ENCODE results near the gene NBEA. TPM values are rescaled to one million over a fixed set of nuclear protein-coding genes. Genes with fewer than 3 reads are reported as not detected.

NBEA gene
- total RNA-seq, 1 experiment from 2014 or later = 5.0 TPM

DNA sequence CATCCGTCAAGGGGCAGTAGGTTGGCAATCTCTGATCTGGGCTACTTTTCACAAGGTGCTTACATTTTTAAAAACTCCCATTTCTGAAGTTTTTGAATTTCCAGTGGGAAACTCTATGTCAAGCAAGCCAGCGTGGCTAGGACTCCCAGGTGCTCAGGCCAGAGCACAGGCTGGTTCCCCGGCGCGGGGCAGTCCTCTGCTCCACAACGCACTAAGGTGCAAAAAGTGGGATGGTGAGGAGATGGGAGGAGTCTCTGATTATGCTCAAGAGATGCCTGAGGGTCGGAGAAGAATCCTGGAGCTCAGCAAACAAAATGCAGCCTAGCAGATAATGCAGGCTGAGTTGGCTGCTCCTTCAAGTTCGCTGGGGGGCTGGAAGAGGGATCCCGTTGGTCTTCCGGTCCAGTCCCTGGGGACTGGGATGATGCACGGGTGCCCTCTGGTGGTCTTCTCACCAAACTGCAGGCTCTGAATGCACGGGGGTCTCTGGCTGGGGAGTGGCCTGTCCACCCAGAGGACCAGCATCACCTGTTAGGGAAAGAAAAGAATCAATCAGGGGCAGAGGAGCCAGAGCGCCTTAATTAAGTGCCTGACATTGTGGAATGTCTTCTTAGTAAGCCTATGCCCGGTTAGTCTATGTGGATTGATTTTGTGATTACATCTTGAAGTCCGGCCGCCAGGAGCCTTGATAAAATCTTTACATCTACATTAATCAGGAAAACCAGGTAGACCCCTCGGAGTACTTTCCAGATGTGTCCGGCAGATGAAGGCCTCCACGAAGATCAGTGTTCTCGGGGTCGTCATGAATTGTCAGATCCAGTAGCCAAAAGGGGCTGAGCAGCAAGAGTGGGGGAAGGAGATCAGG is 778.9 kb downstream of the NBEA start:
- peak; percentile 38 for DNase-seq (ENCODE audit: extremely low read depth, low read depth)

Small RNA genes lying within 50 kb of the gene (small RNA-seq; reads per million reads assigned to genes)
- 0 reads per million in 2 experiments for gene RF00017
